ENCODE data around the gene RAB11FIP3. TPM values are rescaled to one million over a fixed set of nuclear protein-coding genes. Genes with fewer than 3 reads are reported as not detected.
A peak's percentile ranks its signal among the peaks of the same experiment; 100 is the strongest.
"Not testable (repeated sequence)": the region's sequence is repeated elsewhere in the genome, so short reads cannot be mapped to it uniquely, and the experiment has no call there.

RAB11FIP3 gene
- total RNA-seq, 1 donor = 23.4 TPM

- DNase-seq (ENCODE audit: low read depth in 2 of 3, low spot score in 2 of 3) = no peak
These were observed 35.3 kb downstream of the RAB11FIP3 start for GRCh38 chr16:460787-461186.

- DNase-seq (ENCODE audit: low read depth in 2 of 3, low spot score in 2 of 3) = no peak
These were observed 37.6 kb downstream of the RAB11FIP3 start for GRCh38 chr16:463071-463470.

- DNase-seq (ENCODE audit: low read depth in 2 of 3, low spot score in 2 of 3) = no peak
These were observed 41.2 kb downstream of the RAB11FIP3 start for GRCh38 chr16:466651-467050.

- DNase-seq (ENCODE audit: low read depth in 2 of 3, low spot score in 2 of 3) = not testable (repeated sequence)
These were observed 41.9 kb downstream of the RAB11FIP3 start for GRCh38 chr16:467249-467871.

GRCh38 chr16:468068-468821 lies 42.8 kb downstream of the RAB11FIP3 start:
- peak in 1 of 3 donors; percentile 21 for DNase-seq (ENCODE audit: low read depth in 2 of 3, low spot score in 2 of 3)

- DNase-seq (ENCODE audit: low read depth in 2 of 3, low spot score in 2 of 3) = not testable (repeated sequence)
These were observed 44.0 kb downstream of the RAB11FIP3 start for GRCh38 chr16:469459-469858.

- DNase-seq (ENCODE audit: low read depth in 2 of 3, low spot score in 2 of 3) = no peak
These were observed 45.0 kb downstream of the RAB11FIP3 start for GRCh38 chr16:470418-470817.

GRCh38 chr16:471353-472198 lies 46.1 kb downstream of the RAB11FIP3 start:
- no peak for DNase-seq (ENCODE audit: low read depth in 2 of 3, low spot score in 2 of 3)

GRCh38 chr16:472199-472504 lies 46.7 kb downstream of the RAB11FIP3 start:
- DNase-seq (ENCODE audit: low read depth in 2 of 3, low spot score in 2 of 3) = no peak

- DNase-seq (ENCODE audit: low read depth in 2 of 3, low spot score in 2 of 3) = no peak
These were observed 47.9 kb downstream of the RAB11FIP3 start for GRCh38 chr16:473046-474043.

GRCh38 chr16:474420-475122 lies 49.1 kb downstream of the RAB11FIP3 start:
- DNase-seq (ENCODE audit: low read depth in 2 of 3, low spot score in 2 of 3) = no peak

GRCh38 chr16:476039-476438 lies 50.6 kb downstream of the RAB11FIP3 start:
- no peak for DNase-seq (ENCODE audit: low read depth in 2 of 3, low spot score in 2 of 3)

- DNase-seq (ENCODE audit: low read depth in 2 of 3, low spot score in 2 of 3) = peak in 2 of 3 donors; percentile 75 to 81
These were observed 52.1 kb downstream of the RAB11FIP3 start for GRCh38 chr16:477301-478157.

- not testable (repeated sequence) for DNase-seq (ENCODE audit: low read depth in 2 of 3, low spot score in 2 of 3)
These were observed 52.8 kb downstream of the RAB11FIP3 start for GRCh38 chr16:478287-478686.

GRCh38 chr16:482468-483185 lies 57.2 kb downstream of the RAB11FIP3 start:
- DNase-seq (ENCODE audit: low read depth in 2 of 3, low spot score in 2 of 3) = no peak

GRCh38 chr16:483341-484075 lies 58.1 kb downstream of the RAB11FIP3 start:
- no peak for DNase-seq (ENCODE audit: low read depth in 2 of 3, low spot score in 2 of 3)

- DNase-seq (ENCODE audit: low read depth in 2 of 3, low spot score in 2 of 3) = no peak
These were observed 64.2 kb downstream of the RAB11FIP3 start for GRCh38 chr16:489606-490005.
